ENCODE data around the gene NEURL1B.

Gene NEURL1B

GRCh38 chr5:172692981-172693380 is 51.9 kb downstream of the NEURL1B start:
- H3K36me3 ChIP-seq (ENCODE audit: control insufficient read depth in 2 of 2, insufficient read depth in 1 of 2, low read length in 2 of 2), result no peaks in the 10 kb centered on the region
- TF ChIP-seq ZNF664 (tag by site-specific recombination; IDR thresholded peaks at IDR 0.05), result no peak
- no peak for TF ChIP-seq ZNF76 (tag by site-specific recombination; IDR thresholded peaks at IDR 0.05; ENCODE audit: borderline replicate concordance, low read depth)
- TF ChIP-seq PRDM10 (tag by site-specific recombination; IDR thresholded peaks at IDR 0.05), result no peak
- TF ChIP-seq BCL6B (tag by site-specific recombination; IDR thresholded peaks at IDR 0.05), result no peak
- TF ChIP-seq SP3 (tag by site-specific recombination; IDR thresholded peaks at IDR 0.05), result no peak
- no peak for TF ChIP-seq ZNF626 (tag by site-specific recombination; IDR thresholded peaks at IDR 0.05)
- no peak for TF ChIP-seq ZNF114 (tag by site-specific recombination; IDR thresholded peaks at IDR 0.05)
- TF ChIP-seq ELK4 (IDR thresholded peaks at IDR 0.05; ENCODE audit: borderline replicate concordance, low read depth, low read length), result no peak
- TF ChIP-seq SP7 (tag by site-specific recombination; IDR thresholded peaks at IDR 0.05), result no peak
- no peak for TF ChIP-seq ZNF280C (tag by site-specific recombination; IDR thresholded peaks at IDR 0.05)
- no peak for TF ChIP-seq ZNF747 (tag by site-specific recombination; IDR thresholded peaks at IDR 0.05)
- TF ChIP-seq ZNF148 (tag by site-specific recombination; IDR thresholded peaks at IDR 0.05; ENCODE audit: borderline replicate concordance), result no peak
- no peak for TF ChIP-seq ZNF239 (tag by site-specific recombination; IDR thresholded peaks at IDR 0.05)
- TF ChIP-seq ZNF629 (tag by site-specific recombination; IDR thresholded peaks at IDR 0.05), result no peak
- TF ChIP-seq ZNF140 (tag by site-specific recombination; IDR thresholded peaks at IDR 0.05), result no peak
- no peak for TF ChIP-seq ZSCAN5A (tag by site-specific recombination; IDR thresholded peaks at IDR 0.05)
- H3K9me3 ChIP-seq (ENCODE audit: control insufficient read depth, insufficient read depth, low read depth, low read length), result no peaks in the 10 kb centered on the region
- H3K4me3 ChIP-seq (ENCODE audit: low read depth, low read length), result no peak overlapping the region
- no peaks in the 10 kb centered on the region for H3K4me1 ChIP-seq (ENCODE audit: control insufficient read depth, insufficient read depth, low read length)
- CTCF ChIA-PET, result interaction anchor here (1.1 kb wide), 1 partner anchor 359 kb away, joined by 4 read pairs; no protein-coding TSS in a partner anchor
- no peak overlapping the region for H3K27ac ChIP-seq (ENCODE audit: extremely low read depth, low read depth, low read length)
- POLR2A ChIA-PET, result no interaction called here
